GM12878 (cell line): ENCODE measurements around the gene ANKRD13D. TPM values are rescaled to one million over a fixed set of nuclear protein-coding genes. Genes with fewer than 3 reads are reported as not detected.

ENCODE experiments used
- ATAC-seq: fragments of 200-7000 bp; cut with Tn5 transposase; 3 replicates; pipeline ENCODE4 v1.9.1; 2020; ENCODE audit warnings: mild to moderate bottlenecking, moderate library complexity
- BruUV-seq: library from RNA; stranded (reverse); fragments of 400-500 nt; replicated peaks from 2 replicates; lab custom pipeline; 2021; lab: Mats Ljungman, UMichigan
- CTCF ChIA-PET: fragments of 300-600 bp; sonication (Branson Sonifier 250); formaldehyde crosslinking; extraction: SDS; loops from one replicate; lab custom pipeline; 2021; ENCODE audit warnings: inconsistent platforms; lab: Yijun Ruan, JAX
- POLR2A ChIA-PET: fragments of 350-600 bp; formaldehyde crosslinking; extraction: SDS; loops from one replicate; lab custom pipeline; 2021; ENCODE audit warnings: inconsistent platforms; lab: Charles Lee
- RAD21 ChIA-PET: fragments of 300-600 bp; sonication (Branson Sonifier 250); formaldehyde crosslinking; loops from one replicate; lab custom pipeline; 2023; ENCODE audit warnings: antibody characterized with exemption; ENCODE audit not compliant: unreplicated experiment; lab: Charles Lee
- SMC1A ChIA-PET: fragments of 300-600 bp; sonication (Branson Sonifier 250); formaldehyde crosslinking; loops from one replicate; lab custom pipeline; 2023; ENCODE audit not compliant: unreplicated experiment, uncharacterized antibody; lab: Charles Lee
- DNase-seq: peaks from one replicate; pipeline ENCODE4 v3.0.0-alpha.2; 2011; ENCODE audit warnings: low read depth, low spot score
- FAIRE-seq: peaks from 3 replicates; lab custom pipeline; 2011; peaks lifted over from hg19 to GRCh38; lab: Jason Lieb, UNC
- H2AFZ ChIP-seq: 2 replicates; pipeline ENCODE4 v1.6.0; 2011; ENCODE audit warnings: low read depth, low read length, control low read depth; ENCODE audit not compliant: control insufficient read depth
- H3K27ac ChIP-seq: 2 replicates; pipeline ENCODE4 v1.5.1; 2011; ENCODE audit warnings: control low read depth; ENCODE audit not compliant: control insufficient read depth, insufficient read depth
- H3K27me3 ChIP-seq, 2 experiments: replicated peaks in 1 of 2; 2 replicates each; pipeline versions ENCODE4 v1.6.0 to v1.6.1; 2011; ENCODE audit warnings: low read length in 1 of 2; ENCODE audit not compliant: control insufficient read depth in 2 of 2, insufficient read depth in 2 of 2
- H3K36me3 ChIP-seq, 2 experiments: 2 replicates each; pipeline ENCODE4 v1.5.1; 2011; ENCODE audit warnings: low read length in 1 of 2; ENCODE audit not compliant: control insufficient read depth in 2 of 2, insufficient read depth in 2 of 2
- H3K4me1 ChIP-seq: 2 replicates; pipeline ENCODE4 v1.6.1; 2011; ENCODE audit warnings: mild to moderate bottlenecking, low read length, moderate library complexity, mixed read lengths; ENCODE audit not compliant: control insufficient read depth, insufficient read depth
- H3K4me2 ChIP-seq: 2 replicates; pipeline ENCODE4 v1.6.0; 2011; ENCODE audit warnings: control low read depth; ENCODE audit not compliant: control insufficient read depth, insufficient read depth
- H3K4me3 ChIP-seq: fragments of 200-600 bp; sonication (generic); 2 replicates; pipeline ENCODE4 v1.5.1; 2016
- H3K79me2 ChIP-seq: 2 replicates; pipeline ENCODE4 v1.6.0; 2011; ENCODE audit warnings: low read length; ENCODE audit not compliant: control insufficient read depth, insufficient read depth
- H3K9ac ChIP-seq: 2 replicates; pipeline ENCODE4 v1.8.0; 2011; ENCODE audit warnings: low read length, control low read depth, mixed read lengths; ENCODE audit not compliant: control insufficient read depth, insufficient read depth
- H3K9me3 ChIP-seq: replicated peaks from 3 replicates; pipeline ENCODE4 v1.5.1; 2011; ENCODE audit warnings: mild to moderate bottlenecking, low read length; ENCODE audit not compliant: control insufficient read depth, insufficient read depth
- H4K20me1 ChIP-seq: 2 replicates; pipeline ENCODE4 v1.6.0; 2011; ENCODE audit not compliant: control insufficient read depth, insufficient read depth
- EED ChIP-seq: sonication (generic); IDR thresholded peaks from 2 replicates; pipeline ENCODE4 v1.6.1; 2016; ENCODE audit warnings: antibody characterized with exemption, low read depth
- NR2C2 ChIP-seq: IDR thresholded peaks from 2 replicates; pipeline ENCODE4 v1.6.1; 2011; ENCODE audit warnings: borderline replicate concordance, low read depth; ENCODE audit not compliant: control insufficient read depth, insufficient read length
- PKNOX1 ChIP-seq: fragments of 450-650 bp; IDR thresholded peaks from 2 replicates; pipeline ENCODE4 v1.6.1; 2016; ENCODE audit warnings: mild to moderate bottlenecking
- POLR2A ChIP-seq: IDR thresholded peaks from 2 replicates; pipeline ENCODE4 v1.6.1; 2011; ENCODE audit warnings: low read depth, mild to moderate bottlenecking, low read length
- WGBS: methylation state at CpG from one replicate; pipeline ENCODE4 v1.1.6; 2016; ENCODE audit warnings: low lambda C conversion rate; ENCODE audit not compliant: insufficient replicate concordance, insufficient coverage; ENCODE audit errors: missing lambda C conversion rate; 5-methylcytosine and 5-hydroxymethylcytosine counted together
- in situ Hi-C: fragments of 300-500 bp; cut with MboI; formaldehyde crosslinking; loops from 9 replicates; pipeline ENCODE4 v1.14.3; 2018; ENCODE audit warnings: mixed read lengths
- intact Hi-C: fragments of 100-400 bp; cut with micrococcal nuclease; formaldehyde crosslinking; loops from one replicate; pipeline ENCODE4 v1.14.2; 2022; ENCODE audit not compliant: unreplicated experiment
- polyA plus RNA-seq, 11 experiments: library from polyadenylated mRNA; depleted of rRNA in 4 of 11; unstranded in 6 of 11; stranded (reverse) in 5 of 11; fragments of >200 nt; fragmentation: Nextera tagmentation in 4 of 11; fragmentation: Illumina TruSeq in 1 of 11; extraction: Ambion mirVana in 4 of 11; extraction: Trizol in 1 of 11; gene quantifications; 1 replicate in 1 of 11; 2 replicates in 10 of 11; pipeline versions ENCODE4 v1.2.1 to v1.2.3, GENCODE V29; 2011 to 2016; ENCODE audit warnings: inconsistent platforms in 2 of 11, missing spikeins in 2 of 11, low read depth in 1 of 11
- total RNA-seq, 4 experiments: library from RNA; depleted of rRNA in 3 of 4; stranded (reverse); fragments of >200 nt in 3 of 4; fragmentation: Illumina TruSeq in 1 of 4; extraction: Trizol in 1 of 4; gene quantifications; 2 replicates each; pipeline versions ENCODE4 v1.2.1 to v1.2.3, GENCODE V29; 2013 to 2021

The ANKRD13D gene
- total and polyA plus RNA-seq, 10 of the 15 experiments (the other 5 are each of a cell fraction or from before 2014, with no cell fraction given): 2.0 to 56.2 (median 21.4) TPM

GRCh38 chr11:67269401-67270255 is 19.5 kb upstream of the ANKRD13D start:
- 9% methylated on average over 15 of the region's 15 CpGs for WGBS

More at GRCh38 chr11:67269401-67270255, 19.5 kb upstream of the ANKRD13D start:
- peak overlapping the region; percentile 98 for H3K27ac ChIP-seq
- no peak overlapping the region for H2AFZ ChIP-seq
- no peak for DNase-seq
- ChIA-PET POLR2A (interaction anchor here (0.7 to 4.8 kb wide), 7 partner anchors 7 to 216 kb away, joined by 3 to 46 read pairs (median 16); partner anchors contain the start of genes ANKRD13D, POLD4 and PPP1CA), RAD21 (interaction anchor here (0.6 to 6.6 kb wide), 8 partner anchors 8 to 264 kb away, joined by 3 to 33 read pairs (median 6); partner anchors contain the start of gene ANKRD13D), SMC1A (interaction anchor here (0.6 to 6.1 kb wide), 8 partner anchors 8 to 213 kb away, joined by 3 to 35 read pairs (median 4); partner anchors contain the start of genes AIP and ANKRD13D), CTCF (interaction anchor here (1.0 to 4.9 kb wide), 9 partner anchors 8 to 113 kb away, joined by 3 to 31 read pairs (median 9); partner anchors contain the start of gene POLD4)
- intact Hi-C loops: loop anchor here (10.0 kb wide), 1 partner anchor 215 kb away; the partner anchor contains the start of gene AIP
- no peak for FAIRE-seq
- H3K9me3 ChIP-seq: no peaks in the 10 kb centered on the region
- no TSS peak for BruUV-seq
- H3K36me3 ChIP-seq: peaks cover 6 to 9% of the 10 kb centered on the region in 2 experiments; a peak in 3 of 4 replicates
- ATAC-seq: no peak
- 0 out of 2 replicates have a peak, but pooled peaks have one; percentile 12 for TF ChIP-seq EED
- TF ChIP-seq NR2C2: no peak
- TF ChIP-seq PKNOX1: 0 out of 2 replicates have a peak, but pooled peaks have one; percentile 13
- TF ChIP-seq POLR2A: peak; percentile 25; the same call in 1 of the 2 replicates
- H3K4me3 ChIP-seq: peak overlapping the region; percentile 81
- H3K4me1 ChIP-seq: peaks cover 60% of the 10 kb centered on the region
- H4K20me1 ChIP-seq: no peaks in the 10 kb centered on the region
- peak overlapping the region; percentile 100 for H3K4me2 ChIP-seq
- H3K27me3 ChIP-seq: no peaks in the 10 kb centered on the region
- H3K79me2 ChIP-seq: peaks cover 85% of the 10 kb centered on the region
- H3K9ac ChIP-seq: peak overlapping the region; percentile 77
- in situ Hi-C loops: no loop called here
